HepG2 (cell line): Measurements from ENCODE around the gene ABCD1. TPM values are rescaled to one million over a fixed set of nuclear protein-coding genes. Genes with fewer than 3 reads are reported as not detected.

Experiments used
- EZH2 ChIP-seq: conservative IDR thresholded peaks from 2 replicates; pipeline ENCODE4 v1.6.1; 2012; ENCODE audit warnings: mild to moderate bottlenecking, low read depth, low read length, moderate library complexity
- HES4 ChIP-seq: sonication (generic); formaldehyde crosslinking; IDR thresholded peaks from 2 replicates; pipeline ENCODE4 v1.9.0; 2021; ENCODE audit warnings: mild to moderate bottlenecking, missing genetic modification reagents, borderline replicate concordance
- HMGXB4 ChIP-seq, 2 experiments: sonication (generic) in 1 of 2; formaldehyde crosslinking in 1 of 2; IDR thresholded peaks; 2 replicates each; pipeline versions ENCODE4 v1.4.0 to v1.6.1; 2018 to 2020; ENCODE audit warnings: missing genetic modification reagents in 2 of 2, borderline replicate concordance in 1 of 2, low read depth in 1 of 2, mild to moderate bottlenecking in 1 of 2, missing biosample characterization in 1 of 2
- PHF5A ChIP-seq: IDR thresholded peaks from one replicate; pipeline ENCODE4 v1.6.1; 2018; ENCODE audit warnings: low read depth, missing genetic modification reagents; ENCODE audit not compliant: unreplicated experiment
- PRDM15 ChIP-seq: sonication (generic); formaldehyde crosslinking; IDR thresholded peaks from 2 replicates; pipeline ENCODE4 v1.4.0; 2020; ENCODE audit warnings: missing genetic modification reagents
- RFX3 ChIP-seq: IDR thresholded peaks from 2 replicates; pipeline ENCODE4 v1.6.1; 2016; ENCODE audit warnings: missing biosample characterization, missing genetic modification reagents
- U2AF1 ChIP-seq: fragments of 200-400 bp; formaldehyde crosslinking; optimal IDR thresholded peaks from 2 replicates; pipeline ENCODE3; 2017; ENCODE audit warnings: mild to moderate bottlenecking, low read depth, low read length
- ZNF446 ChIP-seq: sonication (generic); formaldehyde crosslinking; IDR thresholded peaks from 2 replicates; pipeline ENCODE4 v1.5.0; 2020; ENCODE audit warnings: mild to moderate bottlenecking, missing genetic modification reagents
- ZNF607 ChIP-seq: sonication (generic); formaldehyde crosslinking; IDR thresholded peaks from 2 replicates; pipeline ENCODE4 v1.5.1; 2020; ENCODE audit warnings: missing genetic modification reagents, mild to moderate bottlenecking, borderline replicate concordance
- polyA plus RNA-seq, 8 experiments: library from polyadenylated mRNA; depleted of rRNA in 3 of 8; stranded (reverse) in 7 of 8; unstranded in 1 of 8; fragments of >200 nt; fragmentation: Illumina TruSeq in 4 of 8; extraction: Trizol in 4 of 8; gene quantifications; 2 replicates each; pipeline versions ENCODE4 v1.2.1 to v1.2.3, GENCODE V29; 2011 to 2016; ENCODE audit warnings: low read depth in 4 of 8, missing spikeins in 1 of 8, mixed read lengths in 1 of 8; ENCODE audit not compliant: insufficient read depth in 1 of 8
- total RNA-seq, 5 experiments: library from RNA; depleted of rRNA; stranded (reverse); fragments of >200 nt; fragmentation: Illumina TruSeq; extraction: Trizol; gene quantifications; 2 replicates each; pipeline ENCODE4 v1.2.3, GENCODE V29; 2016; ENCODE audit warnings: low read depth in 1 of 5
- TF ChIP-seq, protein P1 (sequence below): sonication (generic); formaldehyde crosslinking; conservative IDR thresholded peaks from 2 replicates; pipeline ENCODE4 v1.4.0; 2020; ENCODE audit warnings: missing genetic modification reagents

Gene ABCD1
- total and polyA plus RNA-seq, 2 of the 13 experiments (the other 11 are each of a cell fraction or from before 2014, with no cell fraction given), result 11.4 to 15.9 TPM

DNA sequence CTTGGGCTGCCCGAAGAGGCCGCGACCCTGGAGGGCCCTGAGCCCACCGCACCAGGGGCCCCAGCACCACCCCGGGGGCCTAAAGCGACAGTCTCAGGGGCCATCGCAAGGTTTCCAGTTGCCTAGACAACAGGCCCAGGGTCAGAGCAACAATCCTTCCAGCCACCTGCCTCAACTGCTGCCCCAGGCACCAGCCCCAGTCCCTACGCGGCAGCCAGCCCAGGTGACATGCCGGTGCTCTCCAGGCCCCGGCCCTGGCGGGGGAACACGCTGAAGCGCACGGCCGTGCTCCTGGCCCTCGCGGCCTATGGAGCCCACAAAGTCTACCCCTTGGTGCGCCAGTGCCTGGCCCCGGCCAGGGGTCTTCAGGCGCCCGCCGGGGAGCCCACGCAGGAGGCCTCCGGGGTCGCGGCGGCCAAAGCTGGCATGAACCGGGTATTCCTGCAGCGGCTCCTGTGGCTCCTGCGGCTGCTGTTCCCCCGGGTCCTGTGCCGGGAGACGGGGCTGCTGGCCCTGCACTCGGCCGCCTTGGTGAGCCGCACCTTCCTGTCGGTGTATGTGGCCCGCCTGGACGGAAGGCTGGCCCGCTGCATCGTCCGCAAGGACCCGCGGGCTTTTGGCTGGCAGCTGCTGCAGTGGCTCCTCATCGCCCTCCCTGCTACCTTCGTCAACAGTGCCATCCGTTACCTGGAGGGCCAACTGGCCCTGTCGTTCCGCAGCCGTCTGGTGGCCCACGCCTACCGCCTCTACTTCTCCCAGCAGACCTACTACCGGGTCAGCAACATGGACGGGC lies 579 bp downstream of the ABCD1 start (continued):
- TF ChIP-seq RFX3 (CRISPR knock-in tag), result peak; percentile 59; the same call in 1 of the 2 replicates
- no peak for TF ChIP-seq ZNF446 (CRISPR knock-in tag)
- TF ChIP-seq HES4 (CRISPR knock-in tag), result no peak
- TF ChIP-seq PRDM15 (CRISPR knock-in tag), result no peak
- no peak for TF ChIP-seq U2AF1
- TF ChIP-seq ZNF607 (CRISPR knock-in tag), result no peak
- TF ChIP-seq EZH2, result no peak
- TF ChIP-seq HMGXB4 (CRISPR knock-in tag; IDR thresholded peaks at IDR 0.05; ENCODE audit: borderline replicate concordance in 1 of 2, low read depth in 1 of 2), result no peak
- TF ChIP-seq PHF5A (CRISPR knock-in tag), result no peak
- TF ChIP-seq, protein P1, sequence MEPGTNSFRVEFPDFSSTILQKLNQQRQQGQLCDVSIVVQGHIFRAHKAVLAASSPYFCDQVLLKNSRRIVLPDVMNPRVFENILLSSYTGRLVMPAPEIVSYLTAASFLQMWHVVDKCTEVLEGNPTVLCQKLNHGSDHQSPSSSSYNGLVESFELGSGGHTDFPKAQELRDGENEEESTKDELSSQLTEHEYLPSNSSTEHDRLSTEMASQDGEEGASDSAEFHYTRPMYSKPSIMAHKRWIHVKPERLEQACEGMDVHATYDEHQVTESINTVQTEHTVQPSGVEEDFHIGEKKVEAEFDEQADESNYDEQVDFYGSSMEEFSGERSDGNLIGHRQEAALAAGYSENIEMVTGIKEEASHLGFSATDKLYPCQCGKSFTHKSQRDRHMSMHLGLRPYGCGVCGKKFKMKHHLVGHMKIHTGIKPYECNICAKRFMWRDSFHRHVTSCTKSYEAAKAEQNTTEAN (CRISPR knock-in tag), result no peak
